ENCODE data around the gene CDC42BPB.

CDC42BPB gene

GRCh38 chr14:103064436-103064835, 7.1 kb upstream of the CDC42BPB start:
- H3K4me3 ChIP-seq (replicated peaks; ENCODE audit: low read depth, low read length), result no peak overlapping the region
- no peak for TF ChIP-seq CTCF (IDR thresholded peaks at IDR 0.05; ENCODE audit: low read length, missing control alignments)
- DNase-seq (ENCODE audit: low read depth), result no peak

- TF ChIP-seq CTCF (IDR thresholded peaks at IDR 0.05; ENCODE audit: low read length, missing control alignments), result no peak
- no peak for DNase-seq (ENCODE audit: low read depth)
- no peak overlapping the region for H3K4me3 ChIP-seq (replicated peaks; ENCODE audit: low read depth, low read length)
Measured at GRCh38 chr14:103061482-103061976, 4.2 kb upstream of the CDC42BPB start.

- TF ChIP-seq CTCF (IDR thresholded peaks at IDR 0.05; ENCODE audit: low read length, missing control alignments), result no peak
Measured at GRCh38 chr14:103059556-103059955, 2.2 kb upstream of the CDC42BPB start.

GRCh38 chr14:103058164-103059055, 1.1 kb upstream of the CDC42BPB start:
- no peak for TF ChIP-seq CTCF (IDR thresholded peaks at IDR 0.05; ENCODE audit: low read length, missing control alignments)
- DNase-seq (ENCODE audit: low read depth), result no peak
- peak overlapping the region; percentile 76 for H3K4me3 ChIP-seq (replicated peaks; ENCODE audit: low read depth, low read length)

More at GRCh38 chr14:103059556-103059955, 2.2 kb upstream of the CDC42BPB start:
- no peak for DNase-seq (ENCODE audit: low read depth)
- no peak overlapping the region for H3K4me3 ChIP-seq (replicated peaks; ENCODE audit: low read depth, low read length)

GRCh38 chr14:103057028-103057371, 349 bp downstream of the CDC42BPB start:
- TF ChIP-seq CTCF (IDR thresholded peaks at IDR 0.05; ENCODE audit: low read length, missing control alignments), result no peak
- DNase-seq (ENCODE audit: low read depth), result peak; percentile 22
- peak overlapping the region; percentile 80 for H3K4me3 ChIP-seq (replicated peaks; ENCODE audit: low read depth, low read length)

- peak overlapping the region; percentile 80 for H3K4me3 ChIP-seq (replicated peaks; ENCODE audit: low read depth, low read length)
- DNase-seq (ENCODE audit: low read depth), result peak; percentile 73
- no peak for TF ChIP-seq CTCF (IDR thresholded peaks at IDR 0.05; ENCODE audit: low read length, missing control alignments)
Measured at GRCh38 chr14:103056322-103057027, 874 bp downstream of the CDC42BPB start.

Measured in fibroblast of pulmonary artery (primary cell).